GM21390 (cell line): ENCODE data around the gene OR10H3.
"Not testable (repeated sequence)": the region's sequence is repeated elsewhere in the genome, so short reads cannot be mapped to it uniquely, and the experiment has no call there.

ENCODE experiments used
- ATAC-seq: cut with Tn5 transposase; IDR thresholded peaks from one replicate; pipeline ENCODE4 v1.9.1; 2021; ENCODE audit not compliant: unreplicated experiment

The OR10H3 gene, protein sequence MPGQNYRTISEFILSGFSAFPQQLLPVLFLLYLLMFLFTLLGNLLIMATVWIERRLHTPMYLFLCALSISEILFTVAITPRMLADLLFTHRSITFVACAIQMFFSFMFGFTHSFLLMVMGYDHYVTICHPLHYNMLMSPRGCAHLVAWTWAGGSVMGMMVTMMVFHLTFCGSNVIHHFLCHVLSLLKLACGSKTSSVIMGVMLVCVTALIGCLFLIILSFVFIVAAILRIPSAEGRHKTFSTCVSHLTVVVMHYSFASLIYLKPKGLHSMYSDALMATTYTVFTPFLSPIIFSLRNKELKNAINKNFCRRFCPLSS

DNA sequence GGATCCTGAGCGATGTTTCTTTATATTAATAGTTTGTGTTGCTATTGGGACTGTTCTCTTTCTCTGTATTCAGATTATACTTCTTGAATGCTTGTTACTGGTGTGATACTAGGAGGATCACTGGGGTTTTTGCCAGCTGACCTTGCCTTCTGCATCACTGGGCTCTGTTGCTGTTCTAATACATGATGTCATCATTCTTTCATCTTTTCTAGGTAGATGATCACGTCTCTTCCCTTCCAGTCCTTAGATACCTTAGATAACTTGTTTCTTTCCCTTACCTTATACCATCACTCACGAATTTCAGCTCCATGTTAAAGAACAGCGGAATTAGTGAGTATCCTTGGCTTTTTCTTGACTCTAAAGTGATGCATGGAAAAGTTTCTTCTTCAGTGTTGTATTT lies at the start of gene OR10H3:
Gene OR10H3 (plus strand): TSS at position 264 of the 400 bp plus-strand sequence. CDS start 3,408 bp downstream, outside the sequence.
- ATAC-seq, result no peak

DNA sequence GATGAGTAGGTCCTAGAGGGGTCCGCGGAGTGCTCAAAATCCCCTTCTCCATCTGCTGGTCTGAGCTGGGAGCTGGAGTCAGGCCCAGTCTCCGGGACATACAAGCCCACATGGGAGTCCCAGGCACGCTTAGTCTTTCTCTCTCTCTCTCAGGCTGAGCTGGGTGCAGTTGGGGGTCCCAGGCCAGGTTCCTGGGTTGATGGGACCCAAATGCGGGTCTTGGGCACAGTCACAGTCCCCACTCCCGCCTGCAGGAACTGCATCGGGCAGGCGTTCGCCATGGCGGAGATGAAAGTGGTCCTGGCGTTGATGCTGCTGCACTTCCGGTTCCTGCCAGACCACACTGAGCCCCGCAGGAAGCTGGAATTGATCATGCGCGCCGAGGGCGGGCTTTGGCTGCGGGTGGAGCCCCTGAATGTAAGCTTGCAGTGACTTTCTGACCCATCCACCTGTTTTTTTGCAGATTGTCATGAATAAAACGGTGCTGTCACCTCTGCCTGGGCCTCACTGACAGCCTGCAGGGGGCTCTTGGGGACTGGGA lies 41.1 kb upstream of the OR10H3 start:
- no peak for ATAC-seq

DNA sequence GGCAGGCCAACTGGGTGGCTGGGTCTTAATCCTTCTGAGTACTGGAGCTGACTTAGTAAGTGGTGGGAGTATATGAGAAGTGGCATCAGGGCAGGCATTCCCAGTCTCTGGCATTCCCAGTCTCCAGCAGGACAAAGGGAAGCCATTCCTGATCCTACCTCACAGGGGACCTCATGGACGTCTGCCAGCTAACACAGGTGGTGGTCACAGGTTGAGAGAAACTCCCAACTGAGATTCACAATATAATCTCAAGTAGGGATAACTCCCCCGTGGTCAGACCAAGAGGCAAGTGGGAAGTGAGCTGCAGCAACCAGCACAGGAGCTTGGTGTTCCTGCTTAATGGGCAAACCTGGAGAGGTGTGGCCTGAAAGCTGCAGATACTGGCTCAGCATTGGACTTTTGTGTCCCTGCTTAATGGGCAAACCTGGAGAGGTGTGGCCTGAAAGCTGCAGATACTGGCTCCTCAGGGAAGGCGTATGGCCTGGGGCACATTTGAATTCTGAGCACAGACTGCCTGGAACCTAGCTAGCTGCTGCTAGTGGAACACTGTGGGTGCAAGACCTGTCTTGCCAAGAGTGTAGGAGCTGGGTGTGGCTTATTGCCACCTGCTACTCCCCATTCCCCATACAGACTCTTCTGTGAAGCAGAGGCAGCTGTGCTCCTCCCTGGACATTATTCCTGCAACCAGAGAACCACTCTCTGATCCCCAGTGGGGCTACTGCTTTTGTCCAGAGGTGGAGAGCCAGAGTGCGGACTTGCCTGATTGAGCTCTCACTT lies 35.8 kb upstream of the OR10H3 start:
- no peak for ATAC-seq

DNA sequence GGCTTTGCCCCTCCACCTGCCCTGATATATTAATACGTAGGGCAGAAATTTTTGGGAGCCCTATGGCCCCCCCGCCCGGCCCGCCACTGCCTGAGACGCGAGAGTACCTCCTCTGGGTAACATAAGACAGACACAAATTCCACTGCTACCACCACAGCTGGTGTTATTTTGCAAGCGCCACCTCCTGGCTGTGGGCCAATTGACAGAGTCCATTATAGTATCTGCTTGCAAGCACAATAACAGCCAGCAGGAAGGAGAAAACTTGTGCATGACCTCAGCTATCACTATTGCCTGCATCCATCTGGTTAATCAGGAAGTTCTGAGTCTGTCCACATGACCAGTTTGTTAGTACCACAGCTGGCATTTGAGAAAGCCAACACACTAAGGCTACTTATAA lies 35.3 kb upstream of the OR10H3 start:
- no peak for ATAC-seq

DNA sequence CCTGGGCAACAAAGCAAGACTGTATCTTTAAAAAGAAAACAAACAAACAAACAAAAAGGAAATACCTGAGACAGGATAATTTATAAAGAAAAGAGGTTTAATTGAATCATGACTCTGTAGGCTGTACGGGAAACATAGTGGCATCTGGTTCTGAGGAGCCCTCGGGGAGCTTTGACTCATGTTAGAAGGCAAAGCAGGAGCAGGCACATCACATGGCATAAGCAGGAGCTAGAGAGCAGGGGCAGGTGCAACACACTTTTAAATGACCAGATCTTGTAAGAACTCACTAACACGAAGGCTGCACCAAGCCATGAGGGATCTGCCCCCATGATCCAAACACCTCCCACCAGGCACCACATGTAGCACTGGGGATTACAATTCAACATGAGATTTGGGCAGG lies 23.1 kb upstream of the OR10H3 start:
- no peak for ATAC-seq

DNA sequence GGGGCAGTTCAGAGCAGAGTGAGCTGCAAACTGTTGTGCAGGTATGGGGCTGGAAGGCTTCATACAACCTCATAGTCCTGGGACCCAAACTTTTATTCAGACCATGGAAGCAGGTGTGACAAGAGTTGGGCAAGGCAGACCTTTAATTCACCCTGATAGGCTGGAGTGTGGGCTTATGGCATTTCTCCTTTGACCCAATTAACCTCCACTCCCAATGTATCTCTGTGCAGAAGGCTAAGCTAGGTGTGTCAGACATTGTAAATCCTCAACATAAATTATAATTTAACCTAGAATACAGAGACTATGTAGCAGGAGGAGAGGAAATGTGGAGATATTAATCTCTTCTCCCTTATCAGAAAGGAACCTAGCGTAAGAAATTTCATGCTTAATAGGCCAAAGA lies 22.1 kb upstream of the OR10H3 start:
- no peak for ATAC-seq

DNA sequence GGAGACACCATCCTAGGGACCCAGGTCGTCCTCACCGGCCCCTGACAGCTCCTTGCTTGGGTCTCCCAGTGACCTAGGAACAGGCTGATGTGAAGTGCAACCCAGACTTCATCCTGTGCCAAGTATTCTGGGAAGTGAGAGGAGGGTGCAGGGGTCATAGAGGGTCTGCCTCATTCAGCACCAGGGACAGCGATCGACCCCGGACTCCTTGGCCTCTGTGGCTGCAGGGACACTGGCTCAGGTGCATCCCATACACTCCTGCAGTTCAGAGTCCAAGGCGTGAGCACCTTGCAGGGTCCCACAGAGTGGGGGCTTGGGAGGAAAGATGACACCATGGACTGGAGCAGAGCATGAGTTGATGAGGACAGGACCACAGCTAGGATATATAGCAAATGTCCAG lies 20.0 kb upstream of the OR10H3 start:
- ATAC-seq, result no peak

DNA sequence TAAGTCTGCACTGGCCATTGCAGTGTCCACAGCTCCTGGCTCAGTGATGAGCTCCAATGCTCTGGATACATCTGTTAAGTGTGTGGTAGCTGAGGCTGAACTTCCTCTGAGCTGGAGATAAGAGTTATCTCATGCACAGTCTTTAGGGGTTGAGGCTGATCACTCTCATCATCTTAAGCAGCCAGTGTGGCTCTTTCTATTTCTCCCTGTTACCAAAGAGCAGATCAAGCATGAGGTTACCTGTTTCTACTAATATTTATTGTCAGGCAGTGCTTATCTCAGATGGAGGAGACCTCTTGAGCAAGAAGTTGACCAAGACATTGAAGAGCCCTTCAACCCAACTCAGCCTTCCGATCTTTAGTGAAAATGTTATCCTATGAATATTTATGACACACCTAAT lies 16.5 kb upstream of the OR10H3 start:
- no peak for ATAC-seq

DNA sequence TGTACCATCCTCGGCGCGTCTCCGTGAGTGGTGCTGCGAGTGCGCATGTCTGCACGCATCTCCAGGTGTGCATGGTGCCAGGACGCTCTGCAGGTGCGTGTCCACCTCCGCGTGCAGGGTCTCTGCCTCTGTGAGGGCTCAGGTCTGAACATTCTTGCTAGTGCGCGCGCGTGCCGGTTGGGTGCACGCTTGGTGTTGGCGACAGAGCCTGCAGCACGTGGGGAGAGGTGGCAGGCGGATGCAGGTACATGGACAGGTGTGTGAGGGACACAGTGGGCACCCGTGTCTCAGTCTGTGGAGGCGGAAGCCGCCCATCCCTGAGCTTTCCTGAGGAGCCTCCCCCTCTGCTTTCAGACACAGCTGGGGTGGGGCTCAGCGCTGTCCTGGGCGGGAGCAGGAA lies 14.8 kb upstream of the OR10H3 start:
- no peak for ATAC-seq

DNA sequence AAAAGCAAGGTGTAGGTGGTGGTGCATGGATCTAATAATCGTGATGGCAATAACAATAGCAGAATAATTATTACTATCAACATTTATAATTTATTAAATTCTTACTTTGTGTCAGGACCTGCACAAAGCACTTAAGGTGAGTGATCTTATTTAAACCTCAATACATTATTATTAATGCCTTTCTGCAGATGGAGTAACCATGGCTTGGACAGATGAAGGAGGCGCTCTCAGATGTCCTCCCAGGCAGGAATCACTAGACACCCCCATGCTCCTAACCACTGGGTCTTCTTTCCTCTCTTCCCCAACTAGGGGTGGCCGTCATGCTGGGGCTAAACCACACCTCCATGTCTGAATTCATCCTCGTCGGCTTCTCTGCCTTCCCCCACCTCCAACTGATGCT lies 10.1 kb upstream of the OR10H3 start, which contains the start of gene OR10H2:
Gene OR10H2 (plus strand): TSS at position 301 of the 400 bp plus-strand sequence. CDS start 20 bp downstream, at position 321.
- no peak for ATAC-seq

DNA sequence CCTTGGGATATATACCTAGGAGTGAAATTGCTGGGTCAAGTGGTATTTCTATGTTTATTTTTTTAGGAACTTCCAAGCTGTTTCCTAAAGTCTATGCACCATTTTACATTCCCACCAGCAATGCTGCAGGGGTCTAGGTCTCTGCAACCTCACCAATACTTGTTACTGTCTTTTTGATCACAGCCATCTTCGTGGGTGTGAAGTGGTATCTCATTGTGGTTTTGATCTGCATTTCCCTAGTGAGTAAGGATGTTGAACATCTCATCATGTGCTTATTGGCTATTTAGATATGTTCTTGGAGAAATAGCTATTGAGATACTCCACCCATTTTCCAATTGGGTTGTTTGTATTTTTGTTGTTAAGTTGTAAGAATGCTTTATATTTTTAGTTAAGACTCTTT lies 7.2 kb upstream of the OR10H3 start:
- ATAC-seq, result no peak

DNA sequence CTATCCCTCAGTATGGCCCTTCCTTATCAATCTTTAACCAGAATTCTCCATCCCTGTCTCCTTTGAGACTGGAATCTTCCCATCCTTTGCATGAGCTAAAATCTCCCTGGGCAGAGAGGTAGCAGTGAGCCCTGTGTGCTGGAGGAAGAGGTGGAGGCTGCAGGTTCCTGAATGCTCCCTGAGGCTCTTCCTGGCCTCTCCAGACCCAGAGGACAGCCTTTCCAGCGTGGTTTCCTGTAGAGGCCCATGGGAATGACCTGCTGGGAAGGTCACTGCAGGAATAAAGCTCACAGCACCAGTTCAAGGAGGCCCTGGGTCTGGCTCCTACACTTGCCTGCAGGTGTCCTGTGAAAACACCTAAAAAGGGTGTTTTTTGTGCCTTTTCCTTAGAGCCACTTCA lies 5.4 kb upstream of the OR10H3 start:
- no peak for ATAC-seq

DNA sequence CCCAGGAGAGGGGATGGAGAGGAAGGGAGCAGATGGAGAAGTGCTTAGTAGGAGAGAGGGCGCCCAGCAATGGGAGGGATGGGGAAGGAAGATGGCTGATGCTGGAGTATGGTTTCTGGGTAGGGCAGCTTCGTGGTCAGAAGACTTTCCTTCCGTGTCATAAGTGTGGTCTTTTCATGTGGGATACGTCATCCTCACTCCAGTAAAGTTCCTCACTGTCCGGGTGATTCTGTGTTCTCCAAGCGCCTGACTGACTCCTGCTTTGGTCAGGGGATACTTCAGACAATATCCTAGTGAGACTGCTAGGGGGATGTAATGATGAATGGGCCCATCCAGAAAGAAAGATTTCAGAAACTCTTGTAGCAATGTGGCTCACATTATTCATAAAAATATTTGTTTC lies 3.9 kb upstream of the OR10H3 start:
- ATAC-seq, result no peak

DNA sequence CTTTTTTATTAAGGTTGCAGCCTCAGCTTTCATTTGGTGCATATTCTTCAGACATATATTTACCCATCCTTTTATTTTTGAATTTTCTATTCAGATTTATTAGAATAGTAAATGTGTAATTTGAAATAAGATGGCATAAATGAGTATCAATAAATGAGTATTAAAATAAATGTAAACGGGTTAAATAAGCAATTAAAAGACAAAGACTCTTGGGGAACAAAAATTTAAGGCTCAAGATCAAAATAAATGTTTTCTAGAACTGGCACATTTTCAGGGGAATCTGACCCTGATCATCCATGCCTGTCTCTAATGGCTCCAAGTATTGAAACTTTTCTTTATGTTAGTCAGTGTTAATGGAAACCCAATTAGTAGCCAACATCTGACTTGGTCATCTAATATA lies 3.0 kb downstream of the OR10H3 start:
- no peak for ATAC-seq

DNA sequence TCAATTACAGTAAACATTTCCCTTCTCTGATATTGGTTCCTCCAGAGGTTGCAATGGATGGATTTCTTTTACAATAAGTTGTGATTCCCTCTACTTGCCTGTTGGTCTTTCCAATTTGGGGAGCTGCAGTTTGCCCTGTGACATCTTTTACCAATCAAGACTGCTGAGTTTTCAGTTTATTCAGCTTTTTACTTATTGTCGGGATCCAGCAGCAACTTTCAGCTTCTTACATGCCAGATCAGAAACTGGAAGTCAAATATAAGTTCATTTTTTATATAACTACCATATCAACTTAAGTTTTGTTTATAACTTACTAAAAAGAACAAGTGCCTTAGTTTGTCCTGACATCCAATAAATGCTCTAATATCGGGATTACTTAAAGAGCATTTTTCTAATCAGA lies 10.5 kb downstream of the OR10H3 start:
- ATAC-seq, result no peak

DNA sequence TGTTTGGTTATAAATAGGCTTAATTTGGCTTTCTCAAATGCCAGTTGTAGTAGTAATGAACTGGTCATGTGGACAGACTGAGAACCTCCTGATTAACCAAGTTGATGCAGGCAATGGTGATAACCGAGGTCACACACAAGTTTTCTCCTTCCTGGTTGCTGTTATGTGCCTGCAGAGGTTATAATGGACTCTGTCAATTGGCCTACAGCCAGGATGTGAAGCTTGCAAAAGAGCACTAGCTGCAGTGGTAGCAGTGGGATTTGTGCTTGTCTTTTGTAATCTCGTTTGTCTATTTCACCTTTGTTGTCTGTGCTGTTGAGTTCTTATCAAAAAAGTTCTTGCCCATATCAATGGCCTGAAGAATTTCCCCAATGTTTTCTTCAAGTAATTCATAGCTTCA lies 20.6 kb downstream of the OR10H3 start:
- no peak for ATAC-seq

DNA sequence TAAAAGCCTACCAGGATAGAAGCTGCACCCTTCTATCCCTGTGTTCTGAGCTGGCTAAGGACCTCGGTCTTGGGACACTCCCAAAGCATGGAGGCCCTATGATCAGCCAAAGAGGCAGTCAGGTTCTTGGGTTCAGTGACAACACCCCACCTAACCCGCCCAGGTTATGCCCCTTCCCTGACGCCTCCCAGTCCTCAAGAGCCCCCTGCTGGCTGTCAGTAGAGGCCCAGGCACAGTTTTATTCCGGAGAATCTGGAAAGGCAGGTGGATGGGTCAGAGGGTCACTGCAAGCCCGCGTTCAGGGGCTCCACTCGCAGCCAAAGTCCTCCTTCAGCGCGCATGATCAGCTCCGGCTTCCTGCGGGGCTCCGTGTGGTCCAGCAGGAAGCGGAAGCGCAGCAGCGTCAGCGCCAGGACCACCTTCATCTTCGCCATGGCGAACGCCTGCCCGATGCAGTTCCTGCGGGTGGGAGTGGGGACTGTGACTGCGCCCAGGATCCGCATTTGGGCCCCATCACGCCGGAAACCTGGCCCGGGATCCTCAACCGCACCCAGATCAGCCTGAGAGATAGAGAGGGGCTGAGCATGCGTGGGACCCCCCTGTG lies 22.3 kb downstream of the OR10H3 start:
- ATAC-seq, result no peak

DNA sequence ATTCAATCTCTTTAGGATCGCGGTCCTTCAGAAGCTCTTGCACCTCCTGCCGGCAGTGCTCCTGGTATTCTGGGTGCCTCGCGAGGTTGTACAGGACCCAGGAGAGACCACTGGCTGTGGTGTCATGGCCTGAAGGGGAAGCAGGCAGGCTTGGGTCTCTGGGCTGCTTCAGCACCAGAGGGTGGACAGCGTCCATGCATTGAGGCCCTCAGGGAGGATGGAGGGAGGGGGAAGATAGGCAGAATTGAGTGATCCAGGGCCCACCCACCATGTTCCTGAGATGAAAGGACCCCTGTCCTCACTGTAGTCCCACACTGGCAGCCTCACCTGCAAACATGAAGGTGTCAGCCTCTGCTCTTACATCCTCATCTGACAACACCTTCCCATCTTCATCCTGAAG lies 31.8 kb downstream of the OR10H3 start:
- ATAC-seq, result no peak

DNA sequence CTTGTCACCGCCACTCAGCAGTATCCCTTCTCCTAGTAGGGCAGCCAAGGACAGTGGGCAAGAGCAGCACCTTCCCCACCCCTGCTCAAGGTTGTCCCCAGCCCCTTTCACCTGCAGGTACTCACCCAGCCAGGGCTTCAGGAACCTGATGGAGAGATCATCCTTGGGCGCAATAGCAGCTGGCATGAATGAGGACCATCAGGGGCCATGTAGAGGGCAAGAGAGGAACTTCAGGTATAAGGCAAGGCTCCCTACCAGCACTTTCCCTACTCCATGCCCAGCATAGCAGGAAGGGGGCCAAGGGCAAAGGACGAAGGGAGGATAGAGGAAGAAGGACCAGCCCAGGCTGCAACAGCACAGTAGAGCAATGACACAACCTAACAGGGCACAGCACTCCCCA lies 36.4 kb downstream of the OR10H3 start:
- ATAC-seq, result not testable (repeated sequence)

DNA sequence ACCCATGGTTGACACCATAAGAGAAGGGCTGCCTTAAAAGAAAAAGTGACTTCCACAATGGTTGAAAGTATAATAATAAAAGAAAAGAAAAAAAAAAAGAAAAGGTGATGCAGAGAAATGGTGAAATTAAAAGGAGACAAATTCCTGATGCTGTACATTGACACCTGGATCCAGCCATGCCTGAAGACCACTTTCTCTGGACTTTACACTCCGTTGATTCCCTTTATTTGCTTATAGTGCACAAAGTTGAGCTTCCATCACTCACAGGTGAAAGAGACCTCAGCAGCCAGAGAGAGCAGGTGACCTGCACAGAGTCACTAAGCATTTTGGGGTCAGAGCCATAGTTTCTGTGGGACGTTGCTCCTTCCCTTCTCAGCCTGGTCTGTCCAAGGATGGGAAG lies 37.5 kb downstream of the OR10H3 start:
- ATAC-seq, result no peak

DNA sequence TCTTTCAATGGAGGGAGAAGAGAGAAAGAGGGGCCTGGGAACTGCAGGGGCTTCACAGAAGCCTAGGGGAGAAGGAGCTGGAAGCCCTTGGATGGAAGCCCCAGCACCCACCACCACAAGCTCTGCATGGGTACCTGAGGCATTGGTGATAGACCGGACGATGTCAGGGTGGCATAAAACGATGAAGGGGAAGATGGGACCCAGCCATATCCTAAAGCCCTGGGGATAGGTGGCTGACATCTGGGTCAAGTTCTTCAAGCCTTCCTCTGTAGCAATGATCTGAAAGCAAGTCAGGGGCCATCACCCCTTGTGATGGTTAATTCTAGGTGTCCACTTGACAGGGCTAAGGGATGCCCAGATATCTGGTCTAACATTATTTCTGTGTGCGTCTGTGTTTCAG lies 38.5 kb downstream of the OR10H3 start:
- no peak for ATAC-seq
